DOHH2 (cell line): ENCODE measurements around the gene EPHA10.

Experiments
- H3F3A ChIP-seq: fragments of 200-600 bp; sonication (generic), shearing (Covaris generic); 2 replicates; pipeline ENCODE4 v1.6.0; 2016; ENCODE audit warnings: antibody characterized with exemption, mild to moderate bottlenecking; ENCODE audit not compliant: control insufficient read depth, insufficient read depth
- H3K27ac ChIP-seq: fragments of 200-600 bp; sonication (generic); 2 replicates; pipeline ENCODE4 v1.5.1; 2014; ENCODE audit warnings: low read depth, mild to moderate bottlenecking, low read length, moderate library complexity
- H3K27me3 ChIP-seq: fragments of 200-600 bp; sonication (generic); 2 replicates; pipeline ENCODE4 v1.6.1; 2014; ENCODE audit warnings: mild to moderate bottlenecking, low read length, mixed read lengths; ENCODE audit not compliant: control insufficient read depth
- H3K36me3 ChIP-seq: fragments of 200-600 bp; sonication (generic); 2 replicates; pipeline ENCODE4 v1.6.1; 2014; ENCODE audit warnings: mild to moderate bottlenecking, low read length, moderate library complexity, mixed read lengths; ENCODE audit not compliant: control insufficient read depth
- H3K4me1 ChIP-seq: fragments of 200-600 bp; sonication (generic); 2 replicates; pipeline ENCODE4 v1.6.1; 2014; ENCODE audit warnings: mild to moderate bottlenecking, low read length, mixed read lengths; ENCODE audit not compliant: control insufficient read depth
- H3K4me2 ChIP-seq: fragments of 200-600 bp; sonication (generic); 2 replicates; pipeline ENCODE4 v1.6.0; 2014; ENCODE audit warnings: mild to moderate bottlenecking, low read length, moderate library complexity
- H3K4me3 ChIP-seq: fragments of 200-600 bp; sonication (generic); 2 replicates; pipeline ENCODE4 v1.5.1; 2014; ENCODE audit warnings: mild to moderate bottlenecking, low read length, mixed read lengths
- H3K79me2 ChIP-seq: fragments of 200-600 bp; sonication (generic); 2 replicates; pipeline ENCODE4 v1.6.1; 2014; ENCODE audit warnings: mild to moderate bottlenecking, low read length, mixed read lengths; ENCODE audit not compliant: control insufficient read depth
- H3K9me2 ChIP-seq: fragments of 200-600 bp; sonication (generic); replicated peaks from 2 replicates; pipeline ENCODE4 v1.6.1; 2014; ENCODE audit warnings: mild to moderate bottlenecking, low read length, mixed read lengths; ENCODE audit not compliant: control insufficient read depth
- H3K9me3 ChIP-seq: fragments of 200-600 bp; sonication (generic); 2 replicates; pipeline ENCODE4 v1.6.1; 2014; ENCODE audit warnings: antibody characterized with exemption, low read length, mixed read lengths; ENCODE audit not compliant: control insufficient read depth, insufficient read depth
- H4K20me1 ChIP-seq: fragments of 200-600 bp; sonication (generic); 2 replicates; pipeline ENCODE4 v1.6.0; 2014; ENCODE audit warnings: low read depth, mild to moderate bottlenecking, antibody characterized with exemption, low read length, moderate library complexity; ENCODE audit not compliant: control insufficient read depth, insufficient read depth
- CTCF ChIP-seq: fragments of 200-600 bp; sonication (generic); IDR thresholded peaks from one replicate; pipeline ENCODE4 v1.5.1; 2014; ENCODE audit warnings: antibody characterized with exemption, mild to moderate bottlenecking, low read depth, low read length; ENCODE audit not compliant: poor library complexity, severe bottlenecking
- EZH2phosphoT487 ChIP-seq: fragments of 200-600 bp; sonication (generic); IDR thresholded peaks from 2 replicates; pipeline ENCODE4 v1.6.1; 2017; ENCODE audit warnings: borderline replicate concordance, mild to moderate bottlenecking, antibody characterized with exemption, low read length, moderate library complexity, mixed read lengths

EPHA10 gene

GRCh38 chr1:37672136-37672870, 92.6 kb downstream of the EPHA10 start:
- TF ChIP-seq EZH2phosphoT487 (no peak), CTCF (no peak)
- H3K4me1 ChIP-seq = peaks cover 30% of the 10 kb centered on the region
- no peak overlapping the region for H3K27ac ChIP-seq
- H3K9me3 ChIP-seq = no peaks in the 10 kb centered on the region
- H3K36me3 ChIP-seq = no peaks in the 10 kb centered on the region
- no peaks in the 10 kb centered on the region for H4K20me1 ChIP-seq
- no peaks in the 10 kb centered on the region for H3F3A ChIP-seq
- H3K4me3 ChIP-seq = no peak overlapping the region
- H3K27me3 ChIP-seq = peaks cover 3% of the 10 kb centered on the region; the same call in 1 of the 2 replicates
- H3K9me2 ChIP-seq = no peaks in the 10 kb centered on the region
- H3K4me2 ChIP-seq = no peak overlapping the region
- no peaks in the 10 kb centered on the region for H3K79me2 ChIP-seq

GRCh38 chr1:37671261-37671660, 93.7 kb downstream of the EPHA10 start:
- H3K4me1 ChIP-seq = peaks cover 19% of the 10 kb centered on the region
- H3K36me3 ChIP-seq = no peaks in the 10 kb centered on the region
- H3K79me2 ChIP-seq = no peaks in the 10 kb centered on the region
- no peaks in the 10 kb centered on the region for H3K9me3 ChIP-seq
- no peak for TF ChIP-seq EZH2phosphoT487
- TF ChIP-seq CTCF = no peak
- H3K9me2 ChIP-seq = no peaks in the 10 kb centered on the region
- no peak overlapping the region for H3K27ac ChIP-seq
- H3F3A ChIP-seq = no peaks in the 10 kb centered on the region
- no peaks in the 10 kb centered on the region for H4K20me1 ChIP-seq
- no peak overlapping the region for H3K4me3 ChIP-seq
- peaks cover 3% of the 10 kb centered on the region; the same call in 1 of the 2 replicates for H3K27me3 ChIP-seq
- no peak overlapping the region for H3K4me2 ChIP-seq

GRCh38 chr1:37670133-37670532, 94.8 kb downstream of the EPHA10 start:
- H3K36me3 ChIP-seq = no peaks in the 10 kb centered on the region
- no peaks in the 10 kb centered on the region for H3K79me2 ChIP-seq
- H3K9me2 ChIP-seq = no peaks in the 10 kb centered on the region
- peaks cover 3% of the 10 kb centered on the region; the same call in 1 of the 2 replicates for H3K27me3 ChIP-seq
- no peak overlapping the region for H3K4me2 ChIP-seq
- peaks cover 8% of the 10 kb centered on the region for H3K4me1 ChIP-seq
- TF ChIP-seq EZH2phosphoT487 = no peak
- TF ChIP-seq CTCF = no peak
- no peaks in the 10 kb centered on the region for H3F3A ChIP-seq
- no peak overlapping the region for H3K4me3 ChIP-seq
- no peaks in the 10 kb centered on the region for H4K20me1 ChIP-seq
- no peaks in the 10 kb centered on the region for H3K9me3 ChIP-seq
- H3K27ac ChIP-seq = no peak overlapping the region
